IMR-90 (cell line): ENCODE measurements around the gene COX19. TPM values are rescaled to one million over a fixed set of nuclear protein-coding genes. Genes with fewer than 3 reads are reported as not detected.

ENCODE experiments used
- ATAC-seq: fragments of 200-7000 bp; cut with Tn5 transposase; 2 replicates; pipeline ENCODE4 v1.9.1; 2020; ENCODE audit warnings: low read depth, mild to moderate bottlenecking, moderate library complexity
- BruUV-seq: library from RNA; stranded (reverse); fragments of 400-500 nt; replicated peaks from 2 replicates; lab custom pipeline; 2021; lab: Mats Ljungman, UMichigan
- CTCF ChIA-PET: fragments of 300-600 bp; formaldehyde crosslinking; extraction: SDS; loops from one replicate; lab custom pipeline; 2021; ENCODE audit warnings: antibody characterized with exemption; lab: Yijun Ruan, JAX
- POLR2A ChIA-PET: fragments of 300-600 bp; sonication (Branson Sonifier 250); formaldehyde crosslinking; loops from one replicate; lab custom pipeline; 2022; ENCODE audit warnings: antibody characterized with exemption; ENCODE audit not compliant: unreplicated experiment; lab: Charles Lee
- DNase-seq: peaks from one replicate; pipeline ENCODE4 v3.0.0; 2013
- H2AFZ ChIP-seq: replicated peaks from 2 replicates; pipeline ENCODE3; 2013; ENCODE audit warnings: low read length, mild to moderate bottlenecking; ENCODE audit not compliant: poor library complexity
- H2AK5ac ChIP-seq: 2 replicates; pipeline ENCODE4 v1.6.1; 2013; ENCODE audit warnings: low read depth, low read length, inconsistent platforms
- H2AK9ac ChIP-seq: replicated peaks from 2 replicates; pipeline ENCODE3; 2013; ENCODE audit warnings: mild to moderate bottlenecking, low read depth, low read length, moderate library complexity; ENCODE audit not compliant: poor library complexity
- H2BK120ac ChIP-seq: 2 replicates; pipeline ENCODE4 v1.6.1; 2013; ENCODE audit warnings: low read depth, low read length, inconsistent platforms
- H2BK15ac ChIP-seq: 3 replicates; pipeline ENCODE4 v1.6.1; 2013; ENCODE audit warnings: low read depth, low read length, inconsistent platforms
- H2BK20ac ChIP-seq: 2 replicates; pipeline ENCODE4 v1.6.1; 2013; ENCODE audit warnings: low read depth, mild to moderate bottlenecking, inconsistent platforms, low read length, moderate library complexity
- H2BK5ac ChIP-seq: 2 replicates; pipeline ENCODE4 v1.6.1; 2013; ENCODE audit warnings: mild to moderate bottlenecking, low read depth, low read length, inconsistent platforms; ENCODE audit not compliant: poor library complexity, severe bottlenecking
- H3K14ac ChIP-seq: replicated peaks from 2 replicates; pipeline ENCODE4 v1.6.1; 2013; ENCODE audit warnings: low read depth, low read length, inconsistent platforms
- H3K18ac ChIP-seq: 2 replicates; pipeline ENCODE4 v1.6.1; 2013; ENCODE audit warnings: low read depth, low read length, control low read depth
- H3K23ac ChIP-seq: 2 replicates; pipeline ENCODE4 v1.6.1; 2013; ENCODE audit warnings: low read depth, low read length, inconsistent platforms
- H3K27ac ChIP-seq: 2 replicates; pipeline ENCODE4 v1.5.1; 2013; ENCODE audit warnings: mild to moderate bottlenecking, control low read depth, low read length; ENCODE audit not compliant: insufficient read depth
- H3K27me3 ChIP-seq: 2 replicates; pipeline ENCODE4 v1.6.1; 2013; ENCODE audit warnings: low read length; ENCODE audit not compliant: control insufficient read depth, insufficient read depth
- H3K36me3 ChIP-seq: 2 replicates; pipeline ENCODE4 v1.6.1; 2013; ENCODE audit warnings: low read length, mixed read lengths; ENCODE audit not compliant: control insufficient read depth, insufficient read depth
- H3K4ac ChIP-seq: 2 replicates; pipeline ENCODE4 v1.6.1; 2013; ENCODE audit warnings: low read depth, low read length, inconsistent platforms
- H3K4me1 ChIP-seq: 2 replicates; pipeline ENCODE4 v1.6.1; 2013; ENCODE audit warnings: low read length, mixed read lengths; ENCODE audit not compliant: control insufficient read depth, insufficient read depth
- H3K4me2 ChIP-seq: 2 replicates; pipeline ENCODE4 v1.6.1; 2013; ENCODE audit warnings: low read depth, mild to moderate bottlenecking, control low read depth, low read length, moderate library complexity
- H3K4me3 ChIP-seq: 2 replicates; pipeline ENCODE4 v1.5.1; 2013; ENCODE audit warnings: low read depth, mild to moderate bottlenecking, control low read depth, low read length, moderate library complexity; ENCODE audit not compliant: insufficient read depth
- H3K56ac ChIP-seq: 2 replicates; pipeline ENCODE4 v1.6.1; 2013; ENCODE audit warnings: low read length, inconsistent platforms; ENCODE audit not compliant: insufficient read depth; ENCODE audit errors: extremely low read depth
- H3K79me1 ChIP-seq, 2 experiments: 2 replicates each; pipeline ENCODE4 v1.6.1; 2013; ENCODE audit warnings: low read length in 2 of 2, inconsistent platforms in 1 of 2, low read depth in 1 of 2
- H3K9ac ChIP-seq: 2 replicates; pipeline ENCODE4 v1.6.1; 2013; ENCODE audit warnings: low read depth, low read length, control low read depth
- H3K9me1 ChIP-seq: 2 replicates; pipeline ENCODE4 v1.6.1; 2013; ENCODE audit warnings: low read length, inconsistent platforms; ENCODE audit not compliant: insufficient read depth
- H3K9me3 ChIP-seq: 2 replicates; pipeline ENCODE4 v1.6.1; 2013; ENCODE audit warnings: low read length; ENCODE audit not compliant: control insufficient read depth, insufficient read depth
- H4K20me1 ChIP-seq: 2 replicates; pipeline ENCODE4 v1.6.1; 2013; ENCODE audit warnings: low read length, inconsistent platforms; ENCODE audit not compliant: insufficient read depth
- H4K5ac ChIP-seq: 2 replicates; pipeline ENCODE4 v1.6.1; 2013; ENCODE audit warnings: mild to moderate bottlenecking, low read depth, low read length, control low read depth
- H4K8ac ChIP-seq, 2 experiments: 2 replicates each; pipeline ENCODE4 v1.6.1; 2013; ENCODE audit warnings: low read depth in 2 of 2, low read length in 2 of 2, control low read depth in 1 of 2, inconsistent platforms in 1 of 2
- H4K91ac ChIP-seq: 2 replicates; pipeline ENCODE4 v1.6.1; 2013; ENCODE audit warnings: low read depth, low read length, inconsistent platforms; ENCODE audit not compliant: insufficient read depth
- ELK1 ChIP-seq: fragments of 150-350 bp; IDR thresholded peaks from 2 replicates; pipeline ENCODE4 v1.6.1; 2016; ENCODE audit warnings: low read depth, mild to moderate bottlenecking, low read length, moderate library complexity, borderline replicate concordance
- WGBS, 2 experiments: methylation state at CpG; one replicate each; pipeline versions ENCODE4 v1.1.5 to v1.1.7; 2013; ENCODE audit warnings: missing lambda C conversion rate in 2 of 2; ENCODE audit not compliant: insufficient read length in 1 of 2; ENCODE audit errors: extremely low coverage in 2 of 2; 5-methylcytosine and 5-hydroxymethylcytosine counted together
- dilution Hi-C: fragments of 300-500 bp; cut with HindIII; formaldehyde crosslinking; loops from one replicate; pipeline ENCODE4 v1.14.3; 2018; ENCODE audit warnings: low sequenced_read_pairs; ENCODE audit not compliant: unreplicated experiment
- in situ Hi-C: fragments of 300-500 bp; cut with MboI; formaldehyde crosslinking; loops from 3 replicates; pipeline ENCODE4 v1.14.3; 2019; ENCODE audit warnings: low sequenced_read_pairs, inconsistent platforms, mixed read lengths
- intact Hi-C: fragments of 100-400 bp; cut with micrococcal nuclease; formaldehyde crosslinking; loops from 2 replicates; pipeline ENCODE4 v1.10.0; 2022
- polyA plus RNA-seq, 3 experiments: library from polyadenylated mRNA; depleted of rRNA; stranded (reverse); fragments of >200 nt; gene quantifications; 2 replicates each; pipeline ENCODE4 v1.2.3, GENCODE V29; 2012; ENCODE audit warnings: low replicate concordance in 1 of 3
- total RNA-seq: library from RNA; depleted of rRNA; stranded (reverse); fragments of >200 nt; gene quantifications from 2 replicates; pipeline ENCODE4 v1.2.3, GENCODE V29; 2012

COX19 gene
- total and polyA plus RNA-seq, 2 of the 4 experiments (the other 2 are of a cell fraction): 3.9 to 7.3 TPM

DNA sequence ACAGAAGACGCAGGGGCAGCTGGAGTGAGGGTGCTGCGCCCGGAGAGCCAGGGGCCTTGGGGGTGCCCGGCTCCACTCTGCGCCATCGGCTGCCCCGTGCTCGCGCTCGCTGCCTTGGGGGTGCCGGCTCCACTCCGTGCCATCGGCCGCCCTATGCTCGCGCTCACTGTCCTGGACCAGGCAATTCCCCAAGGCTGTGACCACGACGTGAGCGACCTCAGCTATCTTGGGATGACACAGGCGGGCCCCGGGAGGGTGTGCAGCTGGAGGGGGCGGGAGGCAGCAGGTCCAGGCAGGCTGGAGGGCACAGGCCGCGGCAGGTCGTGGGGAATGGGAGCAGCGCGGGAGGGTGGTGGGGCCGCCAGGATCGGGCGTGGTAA is 37.4 kb upstream of the COX19 start:
- Histone ChIP-seq H4K8ac (no peak overlapping the region), H3K18ac (no peak overlapping the region), H3K4me1 (no peaks in the 10 kb centered on the region), H3K9me1 (peaks cover 4% of the 10 kb centered on the region), H2AK5ac (no peak overlapping the region), H2BK15ac (no peak overlapping the region), H3K14ac (no peak overlapping the region), H2AFZ (no peak overlapping the region), H2AK9ac (no peak overlapping the region), H3K27ac (no peak overlapping the region), H3K4me2 (no peak overlapping the region), H3K27me3 (no peaks in the 10 kb centered on the region), H2BK5ac (no peak overlapping the region), H3K36me3 (peaks cover 16% of the 10 kb centered on the region), H3K56ac (no peak overlapping the region), H2BK20ac (no peak overlapping the region), H2BK120ac (no peak overlapping the region), H3K79me1 (peaks cover 0 to 44% of the 10 kb centered on the region in 2 experiments; a peak in 3 of 4 replicates), H4K20me1 (peaks cover 33% of the 10 kb centered on the region), H3K9ac (no peak overlapping the region), H3K23ac (no peak overlapping the region), H4K91ac (no peak overlapping the region), H3K9me3 (no peaks in the 10 kb centered on the region), H4K5ac (no peak overlapping the region), H3K4me3 (no peak overlapping the region), H3K4ac (no peak overlapping the region)
- dilution Hi-C loops: no loop called here
- no peak for TF ChIP-seq ELK1
- DNase-seq (no peak), ATAC-seq (no peak)
- BruUV-seq: no TSS peak
- ChIA-PET POLR2A (no interaction called here), CTCF (no interaction called here)
- in situ Hi-C loops: no loop called here
- WGBS, 2 experiments: 91% methylated on average over 29 of the region's 30 CpGs; no CpG with 5 or more reads in 1 of the 2 experiments
- intact Hi-C loops: no loop called here
